ENCODE data around the gene ATG16L1.

Gene ATG16L1

GRCh38 chr2:233267516-233268245 lies 16.2 kb downstream of the ATG16L1 start:
- in situ Hi-C loops (cut with HindIII; ENCODE audit: low sequenced_read_pairs), result no loop called here
- no peak overlapping the region for H3K4me3 ChIP-seq (ENCODE audit: low read depth, low read length)
- no peak for DNase-seq (ENCODE audit: low read depth)
- no peak for TF ChIP-seq CTCF (IDR thresholded peaks at IDR 0.05; ENCODE audit: low read depth, low read length, missing control alignments)

GRCh38 chr2:233270366-233270765 lies 18.9 kb downstream of the ATG16L1 start:
- in situ Hi-C loops (cut with HindIII; ENCODE audit: low sequenced_read_pairs), result no loop called here
- DNase-seq (ENCODE audit: low read depth), result no peak
- no peak overlapping the region for H3K4me3 ChIP-seq (ENCODE audit: low read depth, low read length)
- no peak for TF ChIP-seq CTCF (IDR thresholded peaks at IDR 0.05; ENCODE audit: low read depth, low read length, missing control alignments)

GRCh38 chr2:233270951-233271350 lies 19.5 kb downstream of the ATG16L1 start:
- in situ Hi-C loops (cut with HindIII; ENCODE audit: low sequenced_read_pairs), result no loop called here
- TF ChIP-seq CTCF (IDR thresholded peaks at IDR 0.05; ENCODE audit: low read depth, low read length, missing control alignments), result no peak
- DNase-seq (ENCODE audit: low read depth), result no peak
- H3K4me3 ChIP-seq (ENCODE audit: low read depth, low read length), result no peak overlapping the region

- no peak for DNase-seq (ENCODE audit: low read depth)
- TF ChIP-seq CTCF (IDR thresholded peaks at IDR 0.05; ENCODE audit: low read depth, low read length, missing control alignments), result no peak
- in situ Hi-C loops (cut with HindIII; ENCODE audit: low sequenced_read_pairs), result no loop called here
- no peak overlapping the region for H3K4me3 ChIP-seq (ENCODE audit: low read depth, low read length)
Measured at GRCh38 chr2:233271693-233272092, 20.2 kb downstream of the ATG16L1 start.

- no peak for DNase-seq (ENCODE audit: low read depth)
- in situ Hi-C loops (cut with HindIII; ENCODE audit: low sequenced_read_pairs), result no loop called here
- no peak for TF ChIP-seq CTCF (IDR thresholded peaks at IDR 0.05; ENCODE audit: low read depth, low read length, missing control alignments)
- no peak overlapping the region for H3K4me3 ChIP-seq (ENCODE audit: low read depth, low read length)
Measured at GRCh38 chr2:233273120-233273519, 21.6 kb downstream of the ATG16L1 start.

GRCh38 chr2:233275223-233275622 lies 23.8 kb downstream of the ATG16L1 start:
- in situ Hi-C loops (cut with HindIII; ENCODE audit: low sequenced_read_pairs), result no loop called here
- no peak for TF ChIP-seq CTCF (IDR thresholded peaks at IDR 0.05; ENCODE audit: low read depth, low read length, missing control alignments)
- H3K4me3 ChIP-seq (ENCODE audit: low read depth, low read length), result no peak overlapping the region
- DNase-seq (ENCODE audit: low read depth), result no peak

Measured in astrocyte of the cerebellum (primary cell).